ENCODE measurements around the gene OMA1. TPM values are rescaled to one million over a fixed set of nuclear protein-coding genes. Genes with fewer than 3 reads are reported as not detected.

OMA1 gene
- total and polyA plus RNA-seq, 2 of the 4 experiments (the other 2 are of a cell fraction), result 5.9 to 6.4 TPM

DNA sequence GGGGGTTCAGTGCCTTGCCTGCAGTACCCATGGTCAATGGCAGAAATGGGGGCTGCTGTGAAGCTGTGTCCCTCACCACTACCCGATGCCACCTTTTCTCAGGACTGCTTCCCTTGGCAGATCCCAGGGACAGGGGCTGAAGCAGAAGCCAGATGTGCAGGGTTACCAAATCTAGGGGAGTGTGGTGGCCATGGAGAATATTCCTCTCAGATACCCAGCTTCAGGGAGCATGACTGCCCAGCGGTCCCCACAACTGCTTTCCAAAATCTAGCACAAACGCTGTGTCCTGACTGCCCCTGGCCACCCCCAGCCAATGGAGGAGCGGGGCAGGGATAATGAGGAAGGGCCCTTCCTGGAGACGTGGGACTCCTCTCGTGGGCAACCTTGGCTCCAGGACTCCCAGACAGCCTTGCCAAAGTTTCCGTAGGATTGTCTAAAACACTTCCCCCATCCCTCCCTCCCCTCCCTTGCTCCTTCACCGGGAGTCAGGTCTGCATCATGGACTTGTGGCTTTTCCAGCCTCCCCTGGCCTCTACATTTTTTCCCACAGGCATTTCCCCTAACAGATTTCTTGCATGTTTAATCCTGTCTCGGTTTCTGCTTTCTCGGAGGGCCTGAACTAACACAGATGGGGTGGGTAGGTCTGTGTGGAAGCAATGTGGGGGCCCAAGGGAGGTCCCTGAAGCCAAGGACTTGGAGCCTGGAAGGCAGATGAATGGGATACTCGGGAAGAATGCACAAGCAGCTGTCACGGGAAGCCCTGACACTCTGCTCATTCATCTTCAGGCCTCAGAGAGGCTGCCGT, 80.5 kb downstream of the OMA1 start:
- Histone ChIP-seq H3K14ac (replicated peaks; ENCODE audit: low read depth, low read length) (no peak overlapping the region), H4K91ac (ENCODE audit: insufficient read depth, low read depth, low read length) (no peak overlapping the region), H2AK5ac (ENCODE audit: low read depth, low read length) (no peak overlapping the region), H3K56ac (ENCODE audit: extremely low read depth, insufficient read depth, low read length) (no peak overlapping the region), H3K79me1 (ENCODE audit: low read depth in 1 of 2, low read length in 2 of 2) (no peaks in the 10 kb centered on the region), H4K5ac (ENCODE audit: low read depth, low read length) (no peak overlapping the region), H3K4ac (ENCODE audit: low read depth, low read length) (no peak overlapping the region), H3K27ac (ENCODE audit: insufficient read depth, low read length) (no peak overlapping the region), H3K18ac (ENCODE audit: low read depth, low read length) (no peak overlapping the region), H3K9me1 (ENCODE audit: insufficient read depth, low read length) (no peaks in the 10 kb centered on the region), H2BK5ac (ENCODE audit: low read depth, low read length, poor library complexity, severe bottlenecking) (no peak overlapping the region), H2AFZ (replicated peaks; ENCODE audit: low read length, poor library complexity) (no peak overlapping the region), H3K23ac (ENCODE audit: low read depth, low read length) (no peak overlapping the region), H4K8ac (ENCODE audit: low read depth in 2 of 2, low read length in 2 of 2) (no peak overlapping the region), H2BK20ac (ENCODE audit: low read depth, low read length) (no peak overlapping the region), H3K4me2 (ENCODE audit: low read depth, low read length) (no peak overlapping the region), H3K36me3 (ENCODE audit: control insufficient read depth, insufficient read depth, low read length) (no peaks in the 10 kb centered on the region), H3K9me3 (ENCODE audit: control insufficient read depth, insufficient read depth, low read length) (no peaks in the 10 kb centered on the region), H3K27me3 (ENCODE audit: control insufficient read depth, insufficient read depth, low read length) (no peaks in the 10 kb centered on the region; the same call in 1 of the 2 replicates), H3K4me1 (ENCODE audit: control insufficient read depth, insufficient read depth, low read length) (no peaks in the 10 kb centered on the region), H2AK9ac (replicated peaks; ENCODE audit: low read depth, low read length, poor library complexity) (no peak overlapping the region), H3K4me3 (ENCODE audit: insufficient read depth, low read depth, low read length) (no peak overlapping the region), H4K20me1 (ENCODE audit: insufficient read depth, low read length) (no peaks in the 10 kb centered on the region), H2BK120ac (ENCODE audit: low read depth, low read length) (no peak overlapping the region), H3K9ac (ENCODE audit: low read depth, low read length) (no peak overlapping the region), H2BK15ac (ENCODE audit: low read depth, low read length) (no peak overlapping the region)
- ChIA-PET CTCF (no interaction called here), POLR2A (ENCODE audit: unreplicated experiment) (no interaction called here)
- intact Hi-C loops (cut with micrococcal nuclease) (no loop called here), in situ Hi-C loops (cut with MboI; ENCODE audit: low sequenced_read_pairs) (no loop called here), dilution Hi-C loops (cut with HindIII; ENCODE audit: low sequenced_read_pairs, unreplicated experiment) (no loop called here)
- DNase-seq, result no peak
- 25% methylated on average over 4 of the region's 13 CpGs; no CpG with 5 or more reads in 1 of the 2 experiments for WGBS, 2 experiments (ENCODE audit: extremely low coverage in 2 of 2, insufficient read length in 1 of 2)
- no peak for TF ChIP-seq CHD1 (IDR thresholded peaks at IDR 0.05; ENCODE audit: low read depth, low read length)
- no peak for TF ChIP-seq BHLHE40 (IDR thresholded peaks at IDR 0.05; ENCODE audit: low read depth, low read length)
- no peak for TF ChIP-seq RAD21 (IDR thresholded peaks at IDR 0.05; ENCODE audit: low read length)
- no peak for TF ChIP-seq FOS (IDR thresholded peaks at IDR 0.05; ENCODE audit: low read depth, low read length)
- no peak for TF ChIP-seq POLR2A (IDR thresholded peaks at IDR 0.05; ENCODE audit: low read depth, low read length)
- ATAC-seq (ENCODE audit: low read depth), result no peak
- BruUV-seq (replicated peaks), result no TSS peak

Data from IMR-90 (cell line).